Measurements from ENCODE around the gene ZBTB47.

GRCh38 chr3:42698911-42699230 lies 45.4 kb downstream of the ZBTB47 start:
- TF ChIP-seq CTCF (conservative IDR thresholded peaks at IDR 0.05; ENCODE audit: low read length) (no peak), EZH2phosphoT487 (IDR thresholded peaks at IDR 0.05; ENCODE audit: borderline replicate concordance) (no peak)

Measured in Loucy (cell line).